NCI-H446 (cell line): ENCODE results near the gene RASA3.
"Not testable (repeated sequence)": the region's sequence is repeated elsewhere in the genome, so short reads cannot be mapped to it uniquely, and the experiment has no call there.

Source experiments
- DNase-seq, 2 experiments: peaks; one replicate each; lab custom pipeline; 2025; lab: John Stamatoyannopoulos, UW

Gene RASA3

GRCh38 chr13:114114006-114114640 is 18.3 kb downstream of the RASA3 start:
- DNase-seq: no peak

GRCh38 chr13:114113395-114113794 is 19.0 kb downstream of the RASA3 start:
- not testable (repeated sequence) for DNase-seq

GRCh38 chr13:114112826-114113322 is 19.5 kb downstream of the RASA3 start:
- DNase-seq: no peak

- no peak for DNase-seq
These were observed 20.1 kb downstream of the RASA3 start for GRCh38 chr13:114112231-114112825.

- DNase-seq: no peak
These were observed 20.8 kb downstream of the RASA3 start for GRCh38 chr13:114111577-114111976.

GRCh38 chr13:114110830-114111189 is 21.6 kb downstream of the RASA3 start:
- DNase-seq: not testable (repeated sequence)

- no peak for DNase-seq
These were observed 22.2 kb downstream of the RASA3 start for GRCh38 chr13:114110091-114110829.

GRCh38 chr13:114109641-114110041 is 22.8 kb downstream of the RASA3 start:
- no peak for DNase-seq

- no peak for DNase-seq
These were observed 23.5 kb downstream of the RASA3 start for GRCh38 chr13:114108894-114109293.

GRCh38 chr13:114108141-114108761 is 24.2 kb downstream of the RASA3 start:
- no peak for DNase-seq

- no peak for DNase-seq
These were observed 24.7 kb downstream of the RASA3 start for GRCh38 chr13:114107686-114108081.

- no peak for DNase-seq
These were observed 25.3 kb downstream of the RASA3 start for GRCh38 chr13:114106991-114107685.

- no peak for DNase-seq
These were observed 25.9 kb downstream of the RASA3 start for GRCh38 chr13:114106526-114106925.

GRCh38 chr13:114105521-114106225 is 26.8 kb downstream of the RASA3 start:
- DNase-seq: no peak

- DNase-seq: no peak
These were observed 27.5 kb downstream of the RASA3 start for GRCh38 chr13:114104655-114105520.

GRCh38 chr13:114103801-114104654 is 28.4 kb downstream of the RASA3 start:
- DNase-seq: no peak

GRCh38 chr13:114103289-114103621 is 29.2 kb downstream of the RASA3 start:
- not testable (repeated sequence) for DNase-seq

GRCh38 chr13:114102521-114103288 is 29.7 kb downstream of the RASA3 start:
- DNase-seq: no peak

GRCh38 chr13:114102131-114102520 is 30.3 kb downstream of the RASA3 start:
- DNase-seq: no peak
